PC-3 (cell line): ENCODE results near the gene PPFIA1.

Experiments used
- CTCF ChIP-seq: fragments of 300-600 bp; sonication (generic); conservative IDR thresholded peaks from 2 replicates; pipeline ENCODE4 v1.5.1; 2017; ENCODE audit warnings: antibody characterized with exemption, low read depth, mild to moderate bottlenecking, low read length
- EZH2 ChIP-seq: fragments of 300-600 bp; sonication (generic); IDR thresholded peaks from one replicate; pipeline ENCODE4 v1.6.1; 2017; ENCODE audit warnings: antibody characterized with exemption, mild to moderate bottlenecking, low read length; ENCODE audit not compliant: unreplicated experiment
- EZH2phosphoT487 ChIP-seq: fragments of 300-600 bp; sonication (generic); IDR thresholded peaks from 2 replicates; pipeline ENCODE4 v1.6.1; 2018; ENCODE audit warnings: mild to moderate bottlenecking, antibody characterized with exemption, low read length, borderline replicate concordance

GRCh38 chr11:70268526-70268925 lies 2.0 kb upstream of the PPFIA1 start:
- TF ChIP-seq CTCF = no peak
- TF ChIP-seq EZH2phosphoT487 = no peak
- TF ChIP-seq EZH2 = no peak
